Left ventricle myocardium inferior (tissue), 1 donor: ENCODE data around the gene SDE2. TPM values are rescaled to one million over a fixed set of nuclear protein-coding genes. Genes with fewer than 3 reads are reported as not detected.
A peak's percentile ranks its signal among the peaks of the same experiment; 100 is the strongest.

ENCODE experiments used
- DNase-seq: peaks from one replicate; pipeline ENCODE4 v3.0.0-alpha.2; 2020
- H3K27ac ChIP-seq: fragments of 200-600 bp; replicated peaks from 2 replicates; pipeline ENCODE4 v1.8.0; 2021
- H3K27me3 ChIP-seq: fragments of 200-600 bp; 2 replicates; pipeline ENCODE4 v1.8.0; 2021; ENCODE audit warnings: low read depth
- H3K36me3 ChIP-seq: fragments of 200-600 bp; 2 replicates; pipeline ENCODE4 v1.8.0; 2021
- H3K4me1 ChIP-seq: fragments of 200-600 bp; 2 replicates; pipeline ENCODE4 v1.8.0; 2021
- H3K4me3 ChIP-seq: fragments of 200-600 bp; 2 replicates; pipeline ENCODE4 v1.8.0; 2021; ENCODE audit warnings: mild to moderate bottlenecking, moderate library complexity
- H3K9me3 ChIP-seq: fragments of 200-600 bp; replicated peaks from 2 replicates; pipeline ENCODE4 v1.8.0; 2021
- intact Hi-C: fragments of 100-400 bp; cut with micrococcal nuclease; formaldehyde crosslinking; loops from one replicate; pipeline ENCODE4 v1.11.0; 2022
- long read RNA-seq: library from polyadenylated mRNA; unstranded; transcript quantifications from one replicate; pipeline ENCODE4 v2.0.0, GENCODE V29; 2021
- total RNA-seq: library from RNA; stranded (reverse); fragmentation: NEBNext Ultra II Directional; extraction: Animal tissue kit (Norgen Biotek cat#: 25700); gene quantifications from one replicate; pipeline ENCODE4 v1.2.1, GENCODE V29; 2021
- TF ChIP-seq, protein P1 (sequence below): fragments of 200-600 bp; IDR thresholded peaks from 2 replicates; pipeline ENCODE4 v1.8.0; 2021; ENCODE audit warnings: antibody characterized with exemption, mild to moderate bottlenecking, borderline replicate concordance
- donor health status: DM: no; HTN: yes; CAD: no; lungs with severe emphysema.

The SDE2 gene
- total RNA-seq, result 11.3 TPM
- long read RNA-seq, transcript SDE2-201 (7 exons, 3,975 nt), result major isoform, 6 of 11 reads
- long read RNA-seq, partial matches to known transcripts, result 2 of 11 reads
- long read RNA-seq, other reads (novel, unspliced or antisense), result 3 of 11 reads

DNA sequence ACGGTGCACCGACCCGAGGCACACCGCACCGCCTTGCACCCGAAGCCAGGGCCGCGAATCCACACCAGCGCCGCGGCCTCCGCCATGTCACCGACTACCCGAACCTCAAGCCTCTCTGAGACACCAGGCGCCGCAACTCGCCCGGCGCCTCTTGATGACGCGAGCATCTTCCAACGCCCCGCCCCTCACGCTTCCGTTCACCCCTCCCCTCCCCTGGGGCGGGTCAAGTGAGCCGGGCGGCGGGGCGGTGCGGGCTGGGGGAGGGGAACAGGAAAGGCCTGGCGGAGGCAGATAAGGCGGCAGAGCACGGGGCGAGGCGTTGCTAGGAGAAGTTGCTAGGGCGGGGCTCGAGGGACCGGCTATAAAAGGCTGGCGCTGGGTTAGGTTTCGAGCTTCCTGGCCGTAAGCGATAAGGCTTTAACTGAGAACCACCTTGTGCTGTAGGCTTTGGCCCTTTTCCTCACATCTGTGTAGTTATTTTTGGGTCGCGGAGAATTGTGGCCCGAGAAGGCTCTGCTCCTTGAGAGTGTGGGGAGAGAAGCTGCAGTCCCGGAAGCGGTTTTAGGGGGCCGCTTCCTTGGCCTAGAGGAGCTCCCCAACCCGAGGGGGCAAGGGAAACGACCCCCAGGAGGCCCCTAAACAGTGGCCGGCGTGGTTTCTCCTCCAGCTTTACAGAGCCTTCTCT is at the start of gene SDE2:
TSS of gene SDE2 (minus strand) at position 117 of the 685 bp plus-strand sequence. CDS start at position 86, 31 bp downstream.
- Histone ChIP-seq H3K4me1 (peaks cover 84% of the 10 kb centered on the region), H3K27me3 (no peaks in the 10 kb centered on the region), H3K9me3 (no peaks in the 10 kb centered on the region), H3K36me3 (peaks cover 15% of the 10 kb centered on the region), H3K4me3 (peak within 1 kb of the TSS; percentile 91), H3K27ac (peak within 1 kb of the TSS; percentile 99)
- intact Hi-C loops, result no loop called here
- TF ChIP-seq, protein P1, sequence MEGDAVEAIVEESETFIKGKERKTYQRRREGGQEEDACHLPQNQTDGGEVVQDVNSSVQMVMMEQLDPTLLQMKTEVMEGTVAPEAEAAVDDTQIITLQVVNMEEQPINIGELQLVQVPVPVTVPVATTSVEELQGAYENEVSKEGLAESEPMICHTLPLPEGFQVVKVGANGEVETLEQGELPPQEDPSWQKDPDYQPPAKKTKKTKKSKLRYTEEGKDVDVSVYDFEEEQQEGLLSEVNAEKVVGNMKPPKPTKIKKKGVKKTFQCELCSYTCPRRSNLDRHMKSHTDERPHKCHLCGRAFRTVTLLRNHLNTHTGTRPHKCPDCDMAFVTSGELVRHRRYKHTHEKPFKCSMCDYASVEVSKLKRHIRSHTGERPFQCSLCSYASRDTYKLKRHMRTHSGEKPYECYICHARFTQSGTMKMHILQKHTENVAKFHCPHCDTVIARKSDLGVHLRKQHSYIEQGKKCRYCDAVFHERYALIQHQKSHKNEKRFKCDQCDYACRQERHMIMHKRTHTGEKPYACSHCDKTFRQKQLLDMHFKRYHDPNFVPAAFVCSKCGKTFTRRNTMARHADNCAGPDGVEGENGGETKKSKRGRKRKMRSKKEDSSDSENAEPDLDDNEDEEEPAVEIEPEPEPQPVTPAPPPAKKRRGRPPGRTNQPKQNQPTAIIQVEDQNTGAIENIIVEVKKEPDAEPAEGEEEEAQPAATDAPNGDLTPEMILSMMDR, result no peak
- DNase-seq, result peak; percentile 100

DNA sequence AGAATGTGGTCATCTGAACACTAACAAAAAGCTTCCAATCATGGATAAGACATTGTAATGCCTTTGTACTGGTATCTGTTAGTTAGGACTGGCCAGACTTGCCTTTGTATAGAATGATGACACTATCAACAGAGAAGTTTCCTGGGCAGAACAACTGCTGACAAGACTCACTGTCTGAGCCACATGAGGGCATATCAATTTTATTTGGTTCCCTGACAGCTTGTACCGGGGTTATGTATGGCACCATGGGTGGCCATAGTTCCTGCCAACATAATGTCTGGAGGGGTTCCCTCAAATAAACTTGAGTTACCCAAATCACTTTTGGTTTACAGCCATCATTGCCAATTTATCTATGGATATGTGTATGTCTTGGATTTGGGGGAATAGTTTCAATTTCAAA is 49.7 kb upstream of the SDE2 start:
- H3K4me1 ChIP-seq, result no peaks in the 10 kb centered on the region
- DNase-seq, result no peak
- intact Hi-C loops, result no loop called here
- H3K36me3 ChIP-seq, result no peaks in the 10 kb centered on the region
- H3K9me3 ChIP-seq, result no peaks in the 10 kb centered on the region
- TF ChIP-seq, protein P1, result no peak
- H3K4me3 ChIP-seq, result no peak overlapping the region
- no peaks in the 10 kb centered on the region for H3K27me3 ChIP-seq
- no peak overlapping the region for H3K27ac ChIP-seq

DNA sequence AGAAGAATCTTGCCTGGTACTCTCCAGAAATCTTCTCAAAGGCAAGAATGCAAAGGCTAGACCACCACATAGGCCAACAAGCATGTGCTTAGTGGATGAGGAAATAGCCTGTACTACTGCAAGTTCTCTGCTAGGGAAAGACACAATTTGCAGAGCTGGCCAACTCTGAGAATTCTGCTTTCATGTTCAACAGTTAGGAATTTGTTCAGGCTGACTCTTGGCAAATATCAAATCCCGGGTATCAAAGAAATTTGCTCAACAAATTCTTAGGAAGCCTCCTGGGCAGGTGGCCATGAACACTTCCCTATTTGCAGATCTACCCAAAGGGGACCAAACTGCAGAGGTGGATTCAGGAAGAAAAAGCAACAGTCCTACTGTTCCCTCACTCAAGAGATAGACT is 48.4 kb upstream of the SDE2 start:
- TF ChIP-seq, protein P1, result no peak

DNA sequence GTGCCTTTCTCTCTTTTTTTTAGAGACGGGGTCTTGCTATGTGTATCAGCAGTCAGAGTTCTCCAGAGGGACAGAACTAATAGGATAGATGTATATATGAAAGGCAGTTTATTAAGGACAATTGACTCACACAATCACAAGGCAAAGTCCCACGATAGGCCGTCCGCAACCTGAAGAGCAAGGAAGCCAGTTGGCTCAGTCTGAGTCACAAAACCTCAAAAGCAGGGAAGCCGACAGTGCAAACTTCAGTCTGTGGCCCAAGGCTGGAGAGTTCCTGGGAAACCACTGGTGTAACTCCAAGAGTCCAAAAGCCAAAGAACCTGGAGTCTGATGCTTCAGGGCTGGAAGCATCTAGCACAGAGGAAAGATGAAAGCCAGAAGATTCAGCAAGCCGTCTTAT is 47.1 kb upstream of the SDE2 start:
- H3K9me3 ChIP-seq, result no peaks in the 10 kb centered on the region
- DNase-seq, result no peak
- TF ChIP-seq, protein P1, result no peak
- no peaks in the 10 kb centered on the region for H3K36me3 ChIP-seq
- H3K27me3 ChIP-seq, result no peaks in the 10 kb centered on the region
- intact Hi-C loops, result no loop called here
- no peak overlapping the region for H3K4me3 ChIP-seq
- no peaks in the 10 kb centered on the region for H3K4me1 ChIP-seq
- no peak overlapping the region for H3K27ac ChIP-seq

More for the DNA sequence above, 48.4 kb upstream of the SDE2 start:
- Histone ChIP-seq H3K27ac (no peak overlapping the region), H3K4me1 (no peaks in the 10 kb centered on the region), H3K4me3 (no peak overlapping the region), H3K36me3 (no peaks in the 10 kb centered on the region), H3K27me3 (no peaks in the 10 kb centered on the region), H3K9me3 (no peaks in the 10 kb centered on the region)
- DNase-seq, result no peak
- intact Hi-C loops, result no loop called here

DNA sequence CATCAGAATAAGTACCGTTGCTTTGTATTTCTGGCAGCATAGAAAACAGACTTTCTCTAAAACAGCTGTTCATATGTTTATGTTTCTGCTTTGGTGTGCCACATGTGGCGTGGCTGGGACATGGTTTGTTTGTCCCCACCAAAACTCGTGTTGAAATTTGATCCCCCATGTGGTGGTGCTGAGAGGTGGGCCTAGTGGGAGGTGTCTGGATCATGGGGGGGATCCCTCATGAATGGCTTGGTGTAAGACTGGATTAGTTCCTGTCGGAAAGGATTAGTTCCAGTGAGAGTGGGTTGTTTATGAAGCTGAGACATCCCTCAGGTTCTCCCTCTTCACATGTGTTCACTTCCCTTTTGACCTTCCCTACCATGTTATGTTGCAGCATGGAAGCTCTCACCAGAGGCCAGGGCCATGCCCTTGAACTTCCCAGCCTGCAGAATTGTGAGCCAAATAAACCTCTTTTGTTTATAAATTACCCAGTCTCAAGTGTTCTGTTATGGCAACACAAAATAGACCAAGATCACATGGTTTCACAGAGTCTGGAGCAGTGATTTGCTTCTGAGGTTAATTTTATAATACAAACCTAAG is 45.5 kb upstream of the SDE2 start:
- no peak overlapping the region for H3K27ac ChIP-seq
- H3K36me3 ChIP-seq, result no peaks in the 10 kb centered on the region
- DNase-seq, result no peak
- H3K27me3 ChIP-seq, result no peaks in the 10 kb centered on the region
- H3K9me3 ChIP-seq, result no peaks in the 10 kb centered on the region
- H3K4me3 ChIP-seq, result no peak overlapping the region
- no peaks in the 10 kb centered on the region for H3K4me1 ChIP-seq
- intact Hi-C loops, result no loop called here
- TF ChIP-seq, protein P1, result no peak
